HCT116 (cell line): ENCODE results near the gene LRRC31. TPM values are rescaled to one million over a fixed set of nuclear protein-coding genes. Genes with fewer than 3 reads are reported as not detected.

Experiments used
- ATAC-seq: fragments of 200-7000 bp; cut with Tn5 transposase; 2 replicates; pipeline ENCODE4 v1.9.1; 2020; ENCODE audit warnings: mild to moderate bottlenecking, moderate library complexity
- BruUV-seq: library from RNA; stranded (reverse); fragments of 400-500 nt; replicated peaks from 2 replicates; lab custom pipeline; 2021; lab: Mats Ljungman, UMichigan
- CTCF ChIA-PET: fragments of 300-600 bp; sonication (Branson Sonifier 250); formaldehyde crosslinking; loops from one replicate; lab custom pipeline; 2021; ENCODE audit warnings: antibody characterized with exemption; lab: Charles Lee
- POLR2A ChIA-PET: fragments of 300-600, 350-600 bp; sonication (Branson Sonifier 250); formaldehyde crosslinking; loops from one replicate; lab custom pipeline; 2021; ENCODE audit warnings: antibody characterized with exemption; lab: Charles Lee
- RAD21 ChIA-PET, 2 experiments: fragments of 300-600 bp; sonication (Branson Sonifier 250); formaldehyde crosslinking; loops; one replicate each; lab custom pipeline; 2023; ENCODE audit warnings: low total read pairs in 2 of 2; ENCODE audit not compliant: uncharacterized antibody in 2 of 2, unreplicated experiment in 2 of 2, low non-redundant PET in 1 of 2; lab: Charles Lee
- DNase-seq: peaks from one replicate; pipeline ENCODE4 v3.0.0-alpha.2; 2010; ENCODE audit warnings: low read depth, low spot score
- H2AFZ ChIP-seq: fragments of 200-600 bp; shearing (Covaris generic), sonication (generic); 2 replicates; pipeline ENCODE4 v1.6.1; 2017; ENCODE audit warnings: low read depth, mixed run types, mixed read lengths, antibody characterized with exemption, low read length; ENCODE audit not compliant: poor library complexity, severe bottlenecking
- H3K27ac ChIP-seq: 2 replicates; pipeline ENCODE4 v1.5.1; 2012; ENCODE audit warnings: low read depth, low read length
- H3K27me3 ChIP-seq: fragments of 200-600 bp; sonication (generic); 2 replicates; pipeline ENCODE4 v1.6.1; 2016; ENCODE audit warnings: mixed run types, low read length, mixed read lengths; ENCODE audit not compliant: insufficient read depth
- H3K36me3 ChIP-seq, 2 experiments: fragments of 200-500 bp in 1 of 2; fragments of 200-600 bp in 1 of 2; sonication (Bioruptor generic) in 1 of 2; sonication (generic) in 1 of 2; 2 replicates each; pipeline versions ENCODE4 v1.5.1 to v1.6.1; 2014 to 2016; ENCODE audit warnings: low read length in 2 of 2, inconsistent platforms in 1 of 2, mixed read lengths in 1 of 2, mixed run types in 1 of 2; ENCODE audit not compliant: insufficient read depth in 2 of 2, control insufficient read depth in 1 of 2
- H3K4me1 ChIP-seq, 2 experiments: fragments of 200-600 bp in 1 of 2; sonication (generic) in 1 of 2; 2 replicates each; pipeline versions ENCODE4 v1.5.1 to v1.6.1; 2012 to 2017; ENCODE audit warnings: low read length in 2 of 2, inconsistent platforms in 1 of 2, mild to moderate bottlenecking in 1 of 2, mixed read lengths in 1 of 2, mixed run types in 1 of 2, moderate library complexity in 1 of 2; ENCODE audit not compliant: insufficient read depth in 2 of 2, control insufficient read depth in 1 of 2
- H3K4me2 ChIP-seq: fragments of 200-600 bp; sonication (generic); 2 replicates; pipeline ENCODE4 v1.6.1; 2017; ENCODE audit warnings: mixed run types, low read length, mixed read lengths
- H3K4me3 ChIP-seq, 2 experiments: fragments of 200-600 bp in 1 of 2; sonication (generic) in 1 of 2; replicated peaks in 1 of 2; 2 replicates each; pipeline ENCODE4 v1.5.1; 2011 to 2016; ENCODE audit warnings: low read length in 2 of 2, control low read depth in 1 of 2, low read depth in 1 of 2, mild to moderate bottlenecking in 1 of 2, mixed read lengths in 1 of 2, mixed run types in 1 of 2
- H3K79me2 ChIP-seq: fragments of 200-600 bp; sonication (generic); 2 replicates; pipeline ENCODE4 v1.6.1; 2017; ENCODE audit warnings: mild to moderate bottlenecking, mixed run types, low read length, moderate library complexity, mixed read lengths; ENCODE audit not compliant: insufficient read depth
- H3K9ac ChIP-seq: fragments of 200-600 bp; sonication (generic); 2 replicates; pipeline ENCODE4 v1.6.1; 2016; ENCODE audit warnings: low read length, mixed read lengths
- H3K9me2 ChIP-seq: fragments of 200-600 bp; sonication (generic), shearing (Covaris generic); 2 replicates; pipeline ENCODE4 v1.6.1; 2017; ENCODE audit warnings: mixed run types, mild to moderate bottlenecking, moderate library complexity; ENCODE audit not compliant: insufficient read depth
- H3K9me3 ChIP-seq, 2 experiments: fragments of 200-500 bp in 1 of 2; fragments of 200-600 bp in 1 of 2; sonication (Bioruptor generic) in 1 of 2; sonication (generic) in 1 of 2; 2 replicates each; pipeline ENCODE4 v1.6.1; 2014 to 2017; ENCODE audit warnings: low read length in 2 of 2, mixed read lengths in 2 of 2, inconsistent platforms in 1 of 2, low read depth in 1 of 2, mild to moderate bottlenecking in 1 of 2, mixed run types in 1 of 2, moderate library complexity in 1 of 2; ENCODE audit not compliant: control insufficient read depth in 1 of 2, insufficient read depth in 1 of 2
- H4K20me1 ChIP-seq: fragments of 200-600 bp; sonication (generic), shearing (Covaris generic); 2 replicates; pipeline ENCODE4 v1.6.1; 2017; ENCODE audit warnings: mixed run types, mild to moderate bottlenecking, moderate library complexity; ENCODE audit not compliant: insufficient read depth
- ELF1 ChIP-seq: IDR thresholded peaks from 2 replicates; pipeline ENCODE4 v1.6.1; 2012; ENCODE audit warnings: low read depth, borderline replicate concordance
- EZH2phosphoT487 ChIP-seq: fragments of 200-600 bp; IDR thresholded peaks from 2 replicates; pipeline ENCODE4 v1.6.1; 2018; ENCODE audit warnings: antibody characterized with exemption, borderline replicate concordance
- FOSL1 ChIP-seq: IDR thresholded peaks from 2 replicates; pipeline ENCODE4 v1.6.1; 2012; ENCODE audit warnings: low read depth
- JUND ChIP-seq: IDR thresholded peaks from 2 replicates; pipeline ENCODE4 v1.6.1; 2012
- SIN3A ChIP-seq: IDR thresholded peaks from 2 replicates; pipeline ENCODE4 v1.6.1; 2012; ENCODE audit warnings: low read depth
- SRF ChIP-seq: IDR thresholded peaks from 2 replicates; pipeline ENCODE4 v1.6.1; 2012; ENCODE audit warnings: low read depth
- ZNF274 ChIP-seq: fragments of 200-500 bp; sonication (Bioruptor generic); IDR thresholded peaks from 2 replicates; pipeline ENCODE4 v1.6.1; 2014; ENCODE audit warnings: mild to moderate bottlenecking, low read depth, low read length, inconsistent platforms
- intact Hi-C: fragments of 100-400 bp; cut with micrococcal nuclease; formaldehyde crosslinking; loops from 2 replicates; pipeline ENCODE4 v1.10.0; 2022
- total RNA-seq: library from RNA; stranded (reverse); gene quantifications from one replicate; pipeline ENCODE4 v1.2.1, GENCODE V29; 2021; ENCODE audit not compliant: unreplicated experiment
- TF ChIP-seq, protein P1 (sequence below): IDR thresholded peaks from 2 replicates; pipeline ENCODE4 v1.6.1; 2012
- TF ChIP-seq, protein P2 (sequence below): IDR thresholded peaks from 2 replicates; pipeline ENCODE4 v1.6.1; 2012
- TF ChIP-seq, protein P3 (sequence below), 3 experiments: fragments of 200-600 bp in 1 of 3; sonication (generic) in 1 of 3; IDR thresholded peaks in 2 of 3; conservative IDR thresholded peaks in 1 of 3; 2 replicates each; pipeline ENCODE4 v1.5.1; 2012 to 2017; ENCODE audit warnings: low read depth in 2 of 3, low read length in 2 of 3, antibody characterized with exemption in 1 of 3, borderline replicate concordance in 1 of 3, control low read depth in 1 of 3, mild to moderate bottlenecking in 1 of 3, mixed read lengths in 1 of 3, mixed run types in 1 of 3, moderate library complexity in 1 of 3; ENCODE audit not compliant: insufficient read depth in 1 of 3
- TF ChIP-seq, protein P4 (sequence below): IDR thresholded peaks from 2 replicates; pipeline ENCODE4 v1.6.1; 2012; ENCODE audit warnings: low read depth

LRRC31 gene
- total RNA-seq, 1 experiment from 2014 or later = not detected

DNA sequence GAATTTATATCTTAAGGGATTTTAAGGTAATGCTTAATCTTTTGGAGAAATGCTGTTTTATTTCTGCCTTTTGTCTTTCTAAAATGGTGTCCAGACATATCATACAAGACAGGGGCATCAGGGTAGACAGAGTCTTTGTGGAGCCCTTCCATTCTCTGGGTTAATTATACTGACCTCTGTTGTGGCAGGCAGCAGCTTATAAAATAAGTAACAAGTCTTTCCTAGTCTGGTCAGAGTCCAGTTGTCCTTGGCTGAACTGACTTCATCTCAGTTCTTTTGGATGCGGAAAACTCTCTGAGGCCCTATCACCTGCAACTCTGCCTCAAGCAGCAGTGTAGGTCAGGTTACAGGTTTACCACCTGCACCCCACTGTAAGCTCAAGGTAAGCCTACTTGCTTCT is 77.4 kb downstream of the LRRC31 start:
- Histone ChIP-seq H4K20me1 (no peaks in the 10 kb centered on the region), H3K27ac (no peak overlapping the region), H3K36me3 (peaks cover 12 to 14% of the 10 kb centered on the region in 2 experiments; a peak in 3 of 4 replicates), H3K4me2 (no peak overlapping the region), H3K4me1 (no peaks in the 10 kb centered on the region), H3K4me3 (no peak overlapping the region), H3K9ac (no peak overlapping the region), H2AFZ (no peak overlapping the region), H3K27me3 (no peaks in the 10 kb centered on the region), H3K9me2 (no peaks in the 10 kb centered on the region), H3K79me2 (no peaks in the 10 kb centered on the region), H3K9me3 (no peaks in the 10 kb centered on the region)
- DNase-seq (no peak), ATAC-seq (no peak)
- RAD21 ChIA-PET = no interaction called here
- CTCF ChIA-PET = no interaction called here
- POLR2A ChIA-PET = no interaction called here
- BruUV-seq = no TSS peak
- TF ChIP-seq, protein P1, sequence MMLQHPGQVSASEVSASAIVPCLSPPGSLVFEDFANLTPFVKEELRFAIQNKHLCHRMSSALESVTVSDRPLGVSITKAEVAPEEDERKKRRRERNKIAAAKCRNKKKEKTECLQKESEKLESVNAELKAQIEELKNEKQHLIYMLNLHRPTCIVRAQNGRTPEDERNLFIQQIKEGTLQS = no peak
- TF ChIP-seq ZNF274 = no peak
- no peak for TF ChIP-seq EZH2phosphoT487
- intact Hi-C loops = no loop called here

DNA sequence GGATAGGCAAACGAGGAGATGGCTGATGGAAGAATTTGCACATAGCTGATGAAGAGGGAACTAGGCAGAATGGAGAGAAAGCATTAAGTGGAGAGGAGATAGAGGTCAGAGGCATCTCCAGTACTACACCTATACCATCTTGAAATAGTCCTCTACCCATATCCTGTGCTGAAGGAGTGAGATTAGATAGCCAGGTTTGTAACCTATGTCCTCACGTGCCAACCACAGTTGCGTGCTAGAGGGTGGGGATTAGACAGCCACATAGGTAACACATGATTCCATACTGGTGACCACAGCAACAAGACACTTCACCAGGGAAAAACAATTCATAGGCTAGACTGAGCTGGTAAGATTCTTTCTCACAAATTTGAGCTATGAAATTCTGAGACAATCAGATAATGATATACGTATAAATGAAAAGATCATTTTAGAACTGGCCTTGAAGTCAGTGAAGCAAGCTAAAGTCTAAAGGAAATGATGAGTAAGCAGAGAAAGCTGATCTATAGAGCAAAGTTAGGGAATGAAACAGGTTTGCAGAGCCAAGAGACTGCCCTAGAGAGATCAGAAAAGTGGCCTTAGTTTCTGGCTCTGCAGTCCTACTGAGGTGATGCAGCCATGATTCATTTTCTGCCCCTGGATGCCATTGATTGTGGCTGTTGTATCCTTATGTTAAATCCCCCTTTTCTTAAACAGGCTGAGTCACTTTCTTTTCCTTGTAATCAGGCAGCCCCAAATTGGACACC is 78.9 kb downstream of the LRRC31 start:
- Histone ChIP-seq H3K4me3 (no peak overlapping the region), H3K4me1 (no peaks in the 10 kb centered on the region), H3K9me2 (no peaks in the 10 kb centered on the region), H3K27me3 (no peaks in the 10 kb centered on the region), H3K79me2 (no peaks in the 10 kb centered on the region), H3K9me3 (no peaks in the 10 kb centered on the region), H3K9ac (no peak overlapping the region), H3K36me3 (peaks cover 19 to 28% of the 10 kb centered on the region in 2 experiments; a peak in 3 of 4 replicates), H2AFZ (no peak overlapping the region), H3K27ac (no peak overlapping the region), H4K20me1 (no peaks in the 10 kb centered on the region), H3K4me2 (no peak overlapping the region)
- ChIA-PET POLR2A (interaction anchor here (1.0 kb wide), 1 partner anchor 17 kb away, joined by 3 read pairs; the partner anchor contains the start of gene MYNN), RAD21 (no interaction called here), CTCF (no interaction called here)
- no TSS peak for BruUV-seq
- DNase-seq (no peak), ATAC-seq (no peak)
- intact Hi-C loops = no loop called here
- TF ChIP-seq ZNF274 (no peak), SIN3A (no peak), ELF1 (no peak), JUND (no peak), SRF (no peak), EZH2phosphoT487 (no peak), FOSL1 (no peak)
- TF ChIP-seq, protein P2, sequence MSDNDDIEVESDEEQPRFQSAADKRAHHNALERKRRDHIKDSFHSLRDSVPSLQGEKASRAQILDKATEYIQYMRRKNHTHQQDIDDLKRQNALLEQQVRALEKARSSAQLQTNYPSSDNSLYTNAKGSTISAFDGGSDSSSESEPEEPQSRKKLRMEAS = no peak
- TF ChIP-seq, protein P3, sequence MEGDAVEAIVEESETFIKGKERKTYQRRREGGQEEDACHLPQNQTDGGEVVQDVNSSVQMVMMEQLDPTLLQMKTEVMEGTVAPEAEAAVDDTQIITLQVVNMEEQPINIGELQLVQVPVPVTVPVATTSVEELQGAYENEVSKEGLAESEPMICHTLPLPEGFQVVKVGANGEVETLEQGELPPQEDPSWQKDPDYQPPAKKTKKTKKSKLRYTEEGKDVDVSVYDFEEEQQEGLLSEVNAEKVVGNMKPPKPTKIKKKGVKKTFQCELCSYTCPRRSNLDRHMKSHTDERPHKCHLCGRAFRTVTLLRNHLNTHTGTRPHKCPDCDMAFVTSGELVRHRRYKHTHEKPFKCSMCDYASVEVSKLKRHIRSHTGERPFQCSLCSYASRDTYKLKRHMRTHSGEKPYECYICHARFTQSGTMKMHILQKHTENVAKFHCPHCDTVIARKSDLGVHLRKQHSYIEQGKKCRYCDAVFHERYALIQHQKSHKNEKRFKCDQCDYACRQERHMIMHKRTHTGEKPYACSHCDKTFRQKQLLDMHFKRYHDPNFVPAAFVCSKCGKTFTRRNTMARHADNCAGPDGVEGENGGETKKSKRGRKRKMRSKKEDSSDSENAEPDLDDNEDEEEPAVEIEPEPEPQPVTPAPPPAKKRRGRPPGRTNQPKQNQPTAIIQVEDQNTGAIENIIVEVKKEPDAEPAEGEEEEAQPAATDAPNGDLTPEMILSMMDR (IDR thresholded peaks at IDR 0.05 in 2 of 3, conservative IDR thresholded peaks at IDR 0.05 in 1 of 3; ENCODE audit: borderline replicate concordance in 1 of 3, insufficient read depth in 1 of 3, low read depth in 2 of 3, low read length in 2 of 3) = no peak
- TF ChIP-seq, protein P1 = no peak
- TF ChIP-seq, protein P4, sequence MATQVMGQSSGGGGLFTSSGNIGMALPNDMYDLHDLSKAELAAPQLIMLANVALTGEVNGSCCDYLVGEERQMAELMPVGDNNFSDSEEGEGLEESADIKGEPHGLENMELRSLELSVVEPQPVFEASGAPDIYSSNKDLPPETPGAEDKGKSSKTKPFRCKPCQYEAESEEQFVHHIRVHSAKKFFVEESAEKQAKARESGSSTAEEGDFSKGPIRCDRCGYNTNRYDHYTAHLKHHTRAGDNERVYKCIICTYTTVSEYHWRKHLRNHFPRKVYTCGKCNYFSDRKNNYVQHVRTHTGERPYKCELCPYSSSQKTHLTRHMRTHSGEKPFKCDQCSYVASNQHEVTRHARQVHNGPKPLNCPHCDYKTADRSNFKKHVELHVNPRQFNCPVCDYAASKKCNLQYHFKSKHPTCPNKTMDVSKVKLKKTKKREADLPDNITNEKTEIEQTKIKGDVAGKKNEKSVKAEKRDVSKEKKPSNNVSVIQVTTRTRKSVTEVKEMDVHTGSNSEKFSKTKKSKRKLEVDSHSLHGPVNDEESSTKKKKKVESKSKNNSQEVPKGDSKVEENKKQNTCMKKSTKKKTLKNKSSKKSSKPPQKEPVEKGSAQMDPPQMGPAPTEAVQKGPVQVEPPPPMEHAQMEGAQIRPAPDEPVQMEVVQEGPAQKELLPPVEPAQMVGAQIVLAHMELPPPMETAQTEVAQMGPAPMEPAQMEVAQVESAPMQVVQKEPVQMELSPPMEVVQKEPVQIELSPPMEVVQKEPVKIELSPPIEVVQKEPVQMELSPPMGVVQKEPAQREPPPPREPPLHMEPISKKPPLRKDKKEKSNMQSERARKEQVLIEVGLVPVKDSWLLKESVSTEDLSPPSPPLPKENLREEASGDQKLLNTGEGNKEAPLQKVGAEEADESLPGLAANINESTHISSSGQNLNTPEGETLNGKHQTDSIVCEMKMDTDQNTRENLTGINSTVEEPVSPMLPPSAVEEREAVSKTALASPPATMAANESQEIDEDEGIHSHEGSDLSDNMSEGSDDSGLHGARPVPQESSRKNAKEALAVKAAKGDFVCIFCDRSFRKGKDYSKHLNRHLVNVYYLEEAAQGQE = no peak
